ENCODE measurements around the gene MICAL1.

MICAL1 gene

DNA sequence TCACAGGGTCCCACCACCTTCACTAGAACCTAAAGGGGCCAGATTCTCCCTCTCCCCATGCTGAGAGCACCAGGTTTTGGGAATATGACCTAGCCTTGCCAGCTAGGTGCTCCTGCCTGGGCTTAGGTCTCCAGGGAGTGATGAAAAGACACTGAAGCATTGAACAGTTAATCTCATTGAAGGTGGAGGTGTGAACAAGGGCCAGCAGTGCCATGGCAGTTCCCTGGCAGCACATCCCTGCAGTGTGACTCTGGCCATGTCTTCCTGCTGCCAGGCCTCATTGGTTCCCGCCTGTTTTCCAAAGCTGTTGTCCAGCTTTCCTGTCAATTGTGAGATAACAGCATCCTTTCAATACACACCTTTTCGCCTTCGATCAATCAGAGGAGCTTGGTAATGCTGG is 26.1 kb downstream of the MICAL1 start:
- no peak for DNase-seq (ENCODE audit: low read depth)

DNA sequence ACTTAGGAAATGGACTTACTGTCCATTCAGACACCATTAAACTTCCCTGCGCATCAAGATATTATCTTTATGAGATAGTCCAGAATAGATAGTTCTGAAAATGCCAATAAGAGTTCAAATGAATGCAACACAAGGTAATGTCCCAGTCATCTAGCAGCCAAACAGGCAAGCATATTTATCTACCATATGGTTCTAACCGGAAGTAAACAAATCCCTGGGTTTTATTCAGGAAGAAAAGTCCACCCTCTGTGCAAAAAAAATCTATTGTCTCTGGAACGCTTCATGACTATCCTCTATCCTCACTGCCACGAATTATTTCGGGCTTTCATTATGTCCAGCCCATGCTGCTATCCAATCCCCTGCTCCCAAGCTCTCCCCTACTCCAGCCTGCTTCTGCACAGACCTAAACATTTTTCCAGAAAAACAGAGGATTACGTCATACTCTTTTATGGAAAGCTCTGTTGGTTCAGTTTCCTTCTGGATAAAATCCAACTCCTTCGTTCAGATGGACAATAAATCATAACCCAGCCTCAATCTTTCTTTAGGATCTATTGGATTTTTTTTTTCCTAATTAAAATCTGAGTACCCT is 26.6 kb downstream of the MICAL1 start:
- no peak for DNase-seq (ENCODE audit: low read depth)

DNA sequence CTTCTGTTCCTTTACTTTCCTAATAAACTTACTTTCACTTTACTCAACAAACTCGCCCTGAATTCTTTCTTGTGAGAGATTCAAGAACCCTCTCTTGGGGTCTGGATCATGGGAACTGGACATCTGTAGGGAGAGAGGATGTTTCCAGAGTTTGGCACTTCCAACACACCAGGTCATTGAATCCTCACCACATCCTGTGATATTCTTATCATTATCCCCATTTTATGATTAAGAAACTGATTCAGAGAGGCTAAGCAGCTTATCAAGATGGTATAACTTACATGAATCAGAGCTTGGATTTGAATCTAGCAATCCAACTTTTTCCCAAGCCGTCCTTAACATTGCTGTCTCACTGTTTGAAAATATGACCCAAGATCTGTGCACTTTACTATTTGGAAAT is 30.6 kb downstream of the MICAL1 start:
- no peak for DNase-seq (ENCODE audit: low read depth)

DNA sequence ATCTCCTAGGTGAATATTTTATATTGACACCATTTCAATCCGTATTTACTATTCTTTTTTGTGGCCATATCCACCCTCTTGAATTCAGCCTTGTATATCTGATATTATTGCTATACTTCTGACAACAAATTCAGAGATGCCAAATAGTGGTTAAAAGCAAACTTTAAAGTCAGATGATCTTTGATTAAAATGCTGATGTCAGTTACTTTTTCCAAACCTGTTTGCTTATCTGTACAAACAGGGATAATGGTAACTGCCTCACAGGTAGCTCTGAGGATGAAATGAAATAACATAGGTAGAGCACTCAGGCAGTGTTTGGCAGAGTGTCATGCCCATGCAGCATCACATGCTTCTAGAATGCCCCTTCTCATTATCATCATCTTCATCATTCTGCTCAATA is 34.4 kb downstream of the MICAL1 start:
- no peak for DNase-seq (ENCODE audit: low read depth)

DNA sequence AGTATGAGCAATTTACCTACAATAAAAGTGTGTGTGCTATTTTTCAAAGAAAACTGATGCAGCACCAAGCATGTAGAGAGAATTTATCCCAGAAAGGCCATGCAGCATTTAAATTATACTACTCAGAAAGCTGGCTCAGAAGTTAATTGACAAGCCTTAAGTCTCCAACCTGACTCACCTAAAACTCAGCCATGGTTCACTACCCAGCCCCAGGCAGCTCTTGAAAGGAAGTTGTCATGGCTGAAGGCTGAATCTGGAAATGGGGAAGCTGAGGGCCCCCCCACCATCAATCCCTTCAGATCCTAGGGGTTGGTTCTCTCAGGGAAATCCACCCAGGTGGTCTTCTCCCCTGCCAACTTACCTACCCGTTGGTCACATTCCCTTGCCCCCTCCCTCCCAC is 34.8 kb downstream of the MICAL1 start:
- no peak for DNase-seq (ENCODE audit: low read depth)

DNA sequence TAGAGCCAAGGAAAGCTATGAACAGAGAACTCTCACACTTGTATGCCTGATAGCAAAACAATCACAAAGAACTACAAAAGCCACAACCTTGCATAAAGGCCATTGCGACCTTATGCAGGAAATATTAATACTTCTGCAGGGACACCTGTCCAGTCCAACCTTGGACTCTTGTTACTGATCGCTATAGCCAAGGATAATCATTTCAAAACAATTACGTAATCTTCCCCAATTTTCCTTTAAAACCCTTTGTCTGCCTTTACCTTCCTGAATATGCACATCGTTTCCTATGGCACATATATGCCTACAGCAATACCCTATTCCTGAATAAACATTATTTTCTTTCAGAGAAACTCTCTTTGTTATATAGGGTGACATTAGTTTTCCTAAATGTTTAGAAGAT is 37.9 kb downstream of the MICAL1 start:
- DNase-seq (ENCODE audit: low read depth), result no peak

DNA sequence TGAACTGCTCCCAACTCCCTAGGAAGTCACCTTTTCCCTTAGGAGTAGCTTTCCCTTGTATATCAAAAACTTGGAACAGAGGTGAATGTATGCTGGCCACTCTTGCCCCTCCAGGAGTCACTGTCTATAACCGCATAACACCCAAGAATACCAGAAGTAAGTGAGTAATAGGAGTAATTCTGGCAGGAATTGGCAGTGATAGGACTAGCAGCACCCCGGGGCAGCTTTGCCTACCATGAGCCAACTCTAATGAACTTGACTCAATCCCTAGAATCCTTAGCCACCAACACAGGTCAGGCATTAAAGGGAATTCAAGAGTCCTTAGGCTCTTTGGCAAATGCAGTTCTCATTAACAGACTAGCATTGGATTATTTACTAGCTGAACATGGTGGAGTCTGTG is 44.5 kb downstream of the MICAL1 start:
- DNase-seq (ENCODE audit: low read depth), result no peak

DNA sequence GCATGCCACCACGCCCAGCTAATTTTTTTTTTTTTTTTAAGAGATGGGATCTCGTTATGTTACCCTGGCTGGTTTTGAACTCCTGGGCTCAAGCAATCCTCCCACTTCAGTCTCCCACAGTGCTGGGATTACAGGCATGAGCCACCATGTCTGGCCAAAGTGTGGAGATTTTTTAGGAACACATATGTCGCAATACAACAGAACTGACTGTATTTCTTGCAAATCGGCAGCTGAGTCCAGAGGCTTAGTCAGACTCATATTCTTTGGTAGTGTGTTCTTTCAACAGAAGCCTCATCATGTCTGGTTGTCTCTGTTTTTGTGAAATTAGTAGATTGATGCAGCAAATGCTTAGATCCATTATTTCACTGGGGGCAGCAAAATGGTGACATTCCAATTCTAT is 49.4 kb downstream of the MICAL1 start:
- DNase-seq (ENCODE audit: low read depth), result no peak

DNA sequence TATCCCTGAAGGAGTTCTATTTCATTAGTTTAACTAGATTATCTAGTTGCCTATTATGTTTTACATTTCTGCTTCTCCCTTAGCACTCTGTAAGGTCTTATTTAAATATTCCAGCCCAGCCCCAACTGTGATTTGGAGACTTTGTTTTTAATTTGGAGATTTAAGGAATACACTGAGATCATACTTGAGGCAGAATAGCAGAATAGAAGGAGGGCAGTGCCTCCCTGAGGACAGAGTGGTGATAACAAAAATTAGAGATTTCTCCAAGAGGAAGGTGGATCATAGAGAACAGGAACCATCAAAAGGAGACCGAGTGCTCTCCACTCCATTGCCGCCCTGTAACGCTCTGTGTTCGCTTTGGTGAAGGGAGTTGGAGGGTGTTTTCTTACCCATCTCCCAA is 58.6 kb downstream of the MICAL1 start:
- no peak for DNase-seq (ENCODE audit: low read depth)

DNA sequence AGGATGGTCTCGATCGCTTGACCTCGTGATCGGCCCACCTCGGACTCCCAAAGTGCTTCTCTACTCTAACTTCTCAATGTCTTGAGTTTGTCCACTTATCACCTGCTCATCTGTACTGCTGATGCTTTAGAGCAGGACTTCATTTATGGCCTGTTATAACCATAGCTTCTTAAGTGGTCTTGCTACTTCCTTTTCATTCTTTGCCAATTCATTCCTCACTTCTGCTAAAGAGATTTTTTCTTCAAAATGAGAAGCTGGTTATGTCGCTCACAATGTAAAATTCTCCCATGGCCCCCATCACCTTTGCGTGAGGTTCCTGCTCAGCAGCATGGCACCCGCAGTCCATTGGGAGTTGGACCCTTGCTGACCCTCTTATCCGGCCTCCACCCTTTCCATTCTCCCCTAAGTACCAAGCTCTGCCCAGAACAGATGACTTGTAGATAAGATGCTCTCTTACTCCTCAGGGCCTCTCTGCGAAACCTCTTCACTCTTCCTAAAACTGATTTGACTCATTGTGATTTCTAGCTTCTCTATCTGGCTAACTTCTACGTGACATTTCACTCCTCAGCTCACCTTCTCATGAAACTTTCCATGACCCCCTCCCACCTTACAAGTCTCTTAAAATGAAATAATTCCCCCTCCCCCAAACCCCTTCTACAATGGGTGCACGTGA is 59.4 kb downstream of the MICAL1 start:
- no peak for DNase-seq (ENCODE audit: low read depth)

Measured in T follicular helper cell (primary cell).